Smooth muscle cell (in vitro differentiated cells): ENCODE data around the gene ME3. TPM values are rescaled to one million over a fixed set of nuclear protein-coding genes. Genes with fewer than 3 reads are reported as not detected.

Experiments
- DNase-seq: peaks from one replicate; lab custom pipeline; 2025; ENCODE audit not compliant: unreplicated experiment; lab: John Stamatoyannopoulos, UW
- H2AFZ ChIP-seq: fragments of 200-600 bp; sonication (generic); 2 replicates; pipeline ENCODE4 v1.6.0; 2016; ENCODE audit warnings: antibody characterized with exemption, low read depth, mild to moderate bottlenecking
- H3F3A ChIP-seq: fragments of 200-600 bp; sonication (generic); 2 replicates; pipeline ENCODE4 v1.6.0; 2017; ENCODE audit warnings: antibody characterized with exemption, low read depth
- H3K27ac ChIP-seq: fragments of 200-600 bp; sonication (generic); 2 replicates; pipeline ENCODE4 v1.5.1; 2016; ENCODE audit warnings: low read depth, mild to moderate bottlenecking
- H3K27me3 ChIP-seq: fragments of 200-600 bp; sonication (generic); 2 replicates; pipeline ENCODE4 v1.6.1; 2016; ENCODE audit warnings: low read depth, mild to moderate bottlenecking
- H3K36me3 ChIP-seq: fragments of 200-600 bp; sonication (generic); 2 replicates; pipeline ENCODE4 v1.5.1; 2016; ENCODE audit warnings: low read depth
- H3K4me1 ChIP-seq: fragments of 200-600 bp; sonication (generic); 2 replicates; pipeline ENCODE4 v1.5.1; 2016; ENCODE audit warnings: low read depth
- H3K4me2 ChIP-seq: fragments of 200-600 bp; sonication (generic); 2 replicates; pipeline ENCODE4 v1.6.0; 2016; ENCODE audit warnings: mild to moderate bottlenecking
- H3K4me3 ChIP-seq: fragments of 200-600 bp; sonication (generic); 2 replicates; pipeline ENCODE4 v1.5.1; 2016; ENCODE audit warnings: mild to moderate bottlenecking
- H3K79me2 ChIP-seq: fragments of 200-600 bp; sonication (generic); 2 replicates; pipeline ENCODE4 v1.6.0; 2016; ENCODE audit warnings: low read depth, mild to moderate bottlenecking
- H3K9ac ChIP-seq: fragments of 200-600 bp; sonication (generic); 2 replicates; pipeline ENCODE4 v1.6.0; 2016; ENCODE audit warnings: low read depth
- H3K9me3 ChIP-seq: fragments of 200-600 bp; sonication (generic); replicated peaks from 2 replicates; pipeline ENCODE4 v1.5.1; 2016; ENCODE audit warnings: low read depth
- H4K20me1 ChIP-seq: fragments of 200-600 bp; sonication (generic); 2 replicates; pipeline ENCODE4 v1.6.0; 2016; ENCODE audit warnings: low read depth
- WGBS: methylation state at CpG from one replicate; pipeline ENCODE4 v1.1.7; 2016; ENCODE audit warnings: low lambda C conversion rate; 5-methylcytosine and 5-hydroxymethylcytosine counted together
- polyA plus RNA-seq: library from polyadenylated mRNA; unstranded; fragments of >200 nt; fragmentation: Nextera tagmentation; extraction: Ambion mirVana; gene quantifications from 2 replicates; pipeline ENCODE4 v1.2.1, GENCODE V29; 2016
- total RNA-seq: library from RNA; depleted of rRNA; stranded (reverse); fragments of >200 nt; gene quantifications from 2 replicates; pipeline ENCODE4 v1.2.3, GENCODE V29; 2014
- TF ChIP-seq, protein P1 (sequence below): fragments of 200-600 bp; sonication (generic); IDR thresholded peaks from 2 replicates; pipeline ENCODE4 v1.5.1; 2017; ENCODE audit warnings: borderline replicate concordance, mild to moderate bottlenecking, antibody characterized with exemption; ENCODE audit not compliant: insufficient read depth, poor library complexity, severe bottlenecking

ME3 gene
- total and polyA plus RNA-seq, 2 experiments from 2014 or later: 4.2 to 8.4 TPM

DNA sequence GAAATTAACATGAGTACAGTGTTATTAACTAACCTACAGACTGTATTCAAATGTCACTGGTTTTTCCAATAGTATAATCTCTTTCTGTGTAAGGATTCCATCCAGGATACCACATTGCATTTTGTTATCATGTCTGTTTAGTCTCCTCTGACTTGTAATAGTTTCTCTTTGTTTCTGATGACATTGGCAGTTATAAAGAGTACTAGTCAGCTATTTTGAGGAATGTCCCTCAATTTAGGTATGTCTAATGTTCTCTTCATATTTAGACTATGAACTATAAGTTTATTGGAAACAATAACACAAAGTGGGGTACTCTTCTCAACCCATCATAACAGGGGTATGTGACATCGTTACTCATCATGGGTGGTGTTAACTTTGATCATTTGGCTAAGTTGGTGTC lies 20.3 kb upstream of the ME3 start:
- Histone ChIP-seq H3K79me2 (no peaks in the 10 kb centered on the region), H3K27ac (peak overlapping the region; percentile 79), H3K9me3 (no peaks in the 10 kb centered on the region), H3K4me2 (peak overlapping the region; percentile 57), H3K36me3 (no peaks in the 10 kb centered on the region), H3K4me1 (peaks cover 28% of the 10 kb centered on the region), H3K27me3 (no peaks in the 10 kb centered on the region), H3F3A (peaks cover 17% of the 10 kb centered on the region), H4K20me1 (no peaks in the 10 kb centered on the region), H3K4me3 (no peak overlapping the region), H3K9ac (no peak overlapping the region), H2AFZ (no peak overlapping the region)
- WGBS: 70% methylated on average over 1 of the region's 1 CpG
- TF ChIP-seq, protein P1, sequence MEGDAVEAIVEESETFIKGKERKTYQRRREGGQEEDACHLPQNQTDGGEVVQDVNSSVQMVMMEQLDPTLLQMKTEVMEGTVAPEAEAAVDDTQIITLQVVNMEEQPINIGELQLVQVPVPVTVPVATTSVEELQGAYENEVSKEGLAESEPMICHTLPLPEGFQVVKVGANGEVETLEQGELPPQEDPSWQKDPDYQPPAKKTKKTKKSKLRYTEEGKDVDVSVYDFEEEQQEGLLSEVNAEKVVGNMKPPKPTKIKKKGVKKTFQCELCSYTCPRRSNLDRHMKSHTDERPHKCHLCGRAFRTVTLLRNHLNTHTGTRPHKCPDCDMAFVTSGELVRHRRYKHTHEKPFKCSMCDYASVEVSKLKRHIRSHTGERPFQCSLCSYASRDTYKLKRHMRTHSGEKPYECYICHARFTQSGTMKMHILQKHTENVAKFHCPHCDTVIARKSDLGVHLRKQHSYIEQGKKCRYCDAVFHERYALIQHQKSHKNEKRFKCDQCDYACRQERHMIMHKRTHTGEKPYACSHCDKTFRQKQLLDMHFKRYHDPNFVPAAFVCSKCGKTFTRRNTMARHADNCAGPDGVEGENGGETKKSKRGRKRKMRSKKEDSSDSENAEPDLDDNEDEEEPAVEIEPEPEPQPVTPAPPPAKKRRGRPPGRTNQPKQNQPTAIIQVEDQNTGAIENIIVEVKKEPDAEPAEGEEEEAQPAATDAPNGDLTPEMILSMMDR: no peak
- no peak for DNase-seq

DNA sequence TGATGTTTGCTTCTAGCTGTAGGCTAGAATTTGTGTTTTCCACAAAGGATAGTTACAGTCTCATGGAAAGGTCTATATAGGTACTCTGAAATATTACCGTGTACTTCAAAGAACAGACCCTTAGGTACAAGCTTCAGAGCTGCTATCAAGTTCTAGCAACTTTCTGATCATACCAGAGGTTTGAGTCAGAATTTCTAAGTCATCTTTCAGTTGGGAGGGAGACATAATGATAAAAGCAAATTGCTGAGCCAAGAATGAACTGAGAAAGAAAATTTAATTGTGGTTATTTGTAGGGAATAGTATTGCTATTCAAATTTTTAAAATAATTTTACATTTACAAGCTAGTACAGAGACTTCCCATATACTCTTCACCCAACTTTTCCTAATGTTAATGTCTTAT lies 19.9 kb upstream of the ME3 start:
- TF ChIP-seq, protein P1: no peak
- no peaks in the 10 kb centered on the region for H4K20me1 ChIP-seq
- no peak overlapping the region for H2AFZ ChIP-seq
- H3K9me3 ChIP-seq: no peaks in the 10 kb centered on the region
- peak overlapping the region; percentile 57 for H3K4me2 ChIP-seq
- H3K9ac ChIP-seq: no peak overlapping the region
- no peaks in the 10 kb centered on the region for H3K36me3 ChIP-seq
- peaks cover 17% of the 10 kb centered on the region for H3F3A ChIP-seq
- 28% methylated on average over 1 of the region's 1 CpG for WGBS
- H3K4me3 ChIP-seq: no peak overlapping the region
- no peaks in the 10 kb centered on the region for H3K79me2 ChIP-seq
- peak overlapping the region; percentile 79 for H3K27ac ChIP-seq
- H3K4me1 ChIP-seq: peaks cover 30% of the 10 kb centered on the region
- DNase-seq: no peak
- H3K27me3 ChIP-seq: no peaks in the 10 kb centered on the region

DNA sequence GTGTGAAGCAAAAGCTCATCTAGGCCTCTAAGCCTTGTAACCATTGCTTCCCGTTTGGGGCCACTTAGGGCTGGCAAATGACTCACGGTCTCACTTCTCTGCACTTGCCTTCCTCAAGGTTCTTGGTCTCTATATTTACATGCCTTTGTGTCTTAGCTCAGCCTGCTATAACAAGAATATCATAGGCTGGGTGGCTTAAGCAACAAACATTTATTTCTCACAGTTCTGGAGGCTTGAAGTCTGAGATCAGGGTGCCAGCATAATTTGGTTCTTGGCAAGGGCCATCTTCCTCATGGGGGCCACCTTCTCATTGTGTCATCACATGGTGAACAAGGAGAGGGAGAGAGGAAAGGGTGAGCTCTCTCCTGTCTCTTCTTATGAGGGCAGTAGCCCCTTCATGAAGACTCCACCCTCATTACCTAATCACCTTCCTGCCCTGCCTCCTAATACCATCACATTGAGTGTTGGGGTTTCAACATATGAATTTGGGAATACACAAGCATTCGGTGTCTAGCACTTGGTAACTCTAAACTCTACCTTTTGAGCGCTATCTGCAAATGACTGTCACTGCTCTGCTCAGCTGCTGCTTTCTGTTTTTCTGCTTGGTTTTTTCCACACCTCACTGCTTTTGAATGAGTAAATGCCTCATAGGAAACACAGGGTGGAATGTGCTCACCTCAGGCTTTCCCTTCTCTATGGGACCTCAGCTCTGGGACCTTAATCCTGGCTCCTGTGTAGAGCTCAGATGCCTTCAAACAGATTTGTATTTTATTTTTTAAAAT lies 16.2 kb upstream of the ME3 start:
- H3F3A ChIP-seq: peaks cover 17% of the 10 kb centered on the region
- H3K36me3 ChIP-seq: no peaks in the 10 kb centered on the region
- H2AFZ ChIP-seq: no peak overlapping the region
- H3K4me1 ChIP-seq: peaks cover 27% of the 10 kb centered on the region
- no peak overlapping the region for H3K4me3 ChIP-seq
- no peaks in the 10 kb centered on the region for H3K9me3 ChIP-seq
- no peak for DNase-seq
- no peaks in the 10 kb centered on the region for H3K79me2 ChIP-seq
- TF ChIP-seq, protein P1: no peak
- no peak overlapping the region for H3K9ac ChIP-seq
- WGBS: 47% methylated on average over 4 of the region's 4 CpGs
- peak overlapping the region; percentile 52 for H3K4me2 ChIP-seq
- H3K27ac ChIP-seq: peak overlapping the region; percentile 74
- H3K27me3 ChIP-seq: no peaks in the 10 kb centered on the region
- no peaks in the 10 kb centered on the region for H4K20me1 ChIP-seq
